ENCODE data around the gene GRHL3. TPM values are rescaled to one million over a fixed set of nuclear protein-coding genes. Genes with fewer than 3 reads are reported as not detected.

The GRHL3 gene
- total RNA-seq, 2 donors from 2014 or later: 0.26 TPM; not detected in 1

- ATAC-seq: no peak
- intact Hi-C loops (cut with DNase I): no loop called here
- DNase-seq: no peak
These were observed 28.1 kb upstream of the GRHL3 start for GRCh38 chr1:24290933-24291487.

GRCh38 chr1:24292103-24292502, 27.1 kb upstream of the GRHL3 start:
- ATAC-seq: no peak
- no peak for DNase-seq
- intact Hi-C loops (cut with DNase I): no loop called here

- DNase-seq: no peak
- intact Hi-C loops (cut with DNase I): no loop called here
- no peak for ATAC-seq
These were observed 26.3 kb upstream of the GRHL3 start for GRCh38 chr1:24292887-24293286.

- intact Hi-C loops (cut with DNase I): no loop called here
- ATAC-seq (no peak), DNase-seq (no peak)
These were observed 25.5 kb upstream of the GRHL3 start for GRCh38 chr1:24293392-24294227.

GRCh38 chr1:24294228-24294672, 24.9 kb upstream of the GRHL3 start:
- intact Hi-C loops (cut with DNase I): no loop called here
- peak; percentile 33 for DNase-seq
- ATAC-seq: peak in 1 of 2 donors; percentile 45

- intact Hi-C loops (cut with DNase I): no loop called here
- ATAC-seq (peak; percentile 58 to 79), DNase-seq (peak; percentile 78)
These were observed 24.3 kb upstream of the GRHL3 start for GRCh38 chr1:24294716-24295371.

- ATAC-seq (no peak), DNase-seq (no peak)
- intact Hi-C loops (cut with DNase I): no loop called here
These were observed 23.6 kb upstream of the GRHL3 start for GRCh38 chr1:24295535-24295934.

GRCh38 chr1:24297187-24297851, 21.8 kb upstream of the GRHL3 start:
- ATAC-seq: no peak
- no peak for DNase-seq
- intact Hi-C loops (cut with DNase I): no loop called here

- intact Hi-C loops (cut with DNase I): no loop called here
- no peak for ATAC-seq
- no peak for DNase-seq
These were observed 21.3 kb upstream of the GRHL3 start for GRCh38 chr1:24297852-24298232.

GRCh38 chr1:24298606-24299005, 20.6 kb upstream of the GRHL3 start:
- DNase-seq (no peak), ATAC-seq (no peak)
- intact Hi-C loops (cut with DNase I): no loop called here

GRCh38 chr1:24299901-24300300, 19.3 kb upstream of the GRHL3 start:
- ATAC-seq: no peak
- no peak for DNase-seq
- intact Hi-C loops (cut with DNase I): no loop called here

GRCh38 chr1:24300971-24301784, 18.0 kb upstream of the GRHL3 start:
- intact Hi-C loops (cut with DNase I): no loop called here
- no peak for ATAC-seq
- no peak for DNase-seq

GRCh38 chr1:24301785-24302175, 17.4 kb upstream of the GRHL3 start:
- ATAC-seq: no peak
- intact Hi-C loops (cut with DNase I): no loop called here
- no peak for DNase-seq

GRCh38 chr1:24302209-24302611, 16.9 kb upstream of the GRHL3 start:
- ATAC-seq: no peak
- intact Hi-C loops (cut with DNase I): no loop called here
- no peak for DNase-seq

GRCh38 chr1:24303600-24303999, 15.6 kb upstream of the GRHL3 start:
- DNase-seq: no peak
- intact Hi-C loops (cut with DNase I): no loop called here
- no peak for ATAC-seq

- DNase-seq: no peak
- ATAC-seq: no peak
- intact Hi-C loops (cut with DNase I): no loop called here
These were observed 14.4 kb upstream of the GRHL3 start for GRCh38 chr1:24304763-24305162.

- DNase-seq (no peak), ATAC-seq (no peak)
- intact Hi-C loops (cut with DNase I): no loop called here
These were observed 10.7 kb upstream of the GRHL3 start for GRCh38 chr1:24308365-24309015.

- DNase-seq (no peak), ATAC-seq (no peak)
- intact Hi-C loops (cut with DNase I): no loop called here
These were observed 9.2 kb upstream of the GRHL3 start for GRCh38 chr1:24309762-24310485.
